Fibroblast of peridontal ligament (primary cell): ENCODE data around the gene NKX3-2.

Experiments used
- DNase-seq: peaks from one replicate; pipeline ENCODE4 v3.0.0-alpha.2; 2010; ENCODE audit errors: extremely low read depth

NKX3-2 gene

GRCh38 chr4:13504374-13504773 is 39.9 kb downstream of the NKX3-2 start:
- no peak for DNase-seq

GRCh38 chr4:13498469-13498868 is 45.8 kb downstream of the NKX3-2 start:
- no peak for DNase-seq

DNA sequence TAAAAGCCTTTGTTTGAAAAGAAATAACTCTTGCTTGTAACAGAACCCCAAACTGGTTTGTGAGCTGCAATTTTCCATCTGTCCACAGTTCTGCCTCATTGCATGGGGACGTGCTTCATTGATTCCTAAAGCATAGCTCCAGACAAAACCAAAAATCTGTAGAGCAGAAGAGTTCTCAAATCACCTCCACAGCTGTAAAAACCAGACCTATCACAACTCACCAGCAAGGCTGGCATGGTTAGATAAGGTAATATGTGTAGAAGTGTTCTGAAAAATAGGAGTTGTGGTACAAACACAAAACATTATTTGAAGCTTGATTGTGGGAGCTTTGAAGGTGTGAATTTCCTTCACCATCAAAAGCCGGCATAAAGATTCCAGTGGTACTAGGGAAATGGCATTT is 47.7 kb downstream of the NKX3-2 start:
- DNase-seq: no peak

- DNase-seq: no peak
Observed at GRCh38 chr4:13495753-13496152, 48.6 kb downstream of the NKX3-2 start.

- no peak for DNase-seq
Observed at GRCh38 chr4:13493793-13494192, 50.5 kb downstream of the NKX3-2 start.

- no peak for DNase-seq
Observed at GRCh38 chr4:13492747-13493146, 51.6 kb downstream of the NKX3-2 start.
